GM19240 (cell line): Measurements from ENCODE around the gene IFNL2.
"Not testable (repeated sequence)": the region's sequence is repeated elsewhere in the genome, so short reads cannot be mapped to it uniquely, and the experiment has no call there.

Source experiments
- DNase-seq: peaks from one replicate; pipeline ENCODE4 v3.0.0; 2011; ENCODE audit warnings: low spot score; ENCODE audit not compliant: insufficient read length

The IFNL2 gene

GRCh38 chr19:39252458-39252857, 15.7 kb upstream of the IFNL2 start:
- DNase-seq: no peak

DNA sequence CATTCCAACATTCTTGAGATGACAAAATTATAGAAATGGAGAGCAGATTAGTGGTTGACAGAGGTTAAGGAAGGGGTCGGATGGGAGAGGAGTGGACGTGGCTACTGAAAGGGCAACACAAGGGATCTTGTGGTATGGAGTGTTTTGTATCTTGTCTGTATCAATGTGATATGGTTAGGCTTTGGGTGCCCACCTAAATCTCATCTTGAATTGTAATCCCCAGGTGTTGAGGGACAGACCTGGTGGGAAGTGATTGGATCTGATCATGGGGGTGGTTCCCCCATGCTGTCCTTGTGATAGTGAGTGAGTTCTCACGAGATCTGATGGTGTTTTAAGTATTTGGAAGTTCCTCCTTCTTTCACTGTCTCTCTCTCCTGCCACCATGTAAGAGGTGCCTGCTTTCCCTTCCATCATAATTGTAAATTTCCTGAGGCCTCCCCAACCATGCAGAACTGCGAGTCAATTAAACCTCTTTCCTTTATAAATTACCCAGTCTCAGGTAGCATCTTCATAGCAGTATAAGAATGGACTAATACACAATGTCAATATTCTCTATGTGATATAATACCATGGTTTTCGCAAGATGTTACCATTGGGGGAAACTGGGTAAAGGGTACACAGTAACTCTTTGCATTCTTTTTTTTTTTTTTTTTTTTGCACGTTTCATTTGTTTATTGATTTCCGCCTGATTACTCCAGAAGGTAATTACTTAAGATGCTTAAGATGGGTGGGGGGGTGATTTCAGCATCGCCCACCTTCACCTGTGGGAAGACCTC, 14.6 kb upstream of the IFNL2 start:
- DNase-seq: no peak

GRCh38 chr19:39254531-39255345, 13.5 kb upstream of the IFNL2 start:
- no peak for DNase-seq

- no peak for DNase-seq
Observed at GRCh38 chr19:39257227-39257626, 11.0 kb upstream of the IFNL2 start.

DNA sequence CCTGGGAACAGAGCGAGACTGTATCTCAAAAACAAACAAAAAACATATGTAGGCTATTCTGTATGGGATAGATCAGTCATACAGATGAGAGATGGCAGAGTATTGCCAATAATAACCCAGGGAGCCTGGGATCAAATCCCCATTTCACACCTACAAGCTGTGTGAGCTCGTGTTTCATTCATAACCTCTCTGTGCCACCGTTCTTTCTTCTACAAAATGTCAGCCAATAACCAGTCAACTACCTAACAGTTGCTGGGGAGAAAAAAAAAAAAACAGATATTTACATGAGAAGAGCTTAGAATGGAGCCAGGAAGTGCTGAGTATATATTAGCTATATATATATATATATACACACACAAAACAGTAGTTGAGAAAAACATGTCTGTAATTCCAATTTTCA, 6.5 kb upstream of the IFNL2 start:
- no peak for DNase-seq

DNA sequence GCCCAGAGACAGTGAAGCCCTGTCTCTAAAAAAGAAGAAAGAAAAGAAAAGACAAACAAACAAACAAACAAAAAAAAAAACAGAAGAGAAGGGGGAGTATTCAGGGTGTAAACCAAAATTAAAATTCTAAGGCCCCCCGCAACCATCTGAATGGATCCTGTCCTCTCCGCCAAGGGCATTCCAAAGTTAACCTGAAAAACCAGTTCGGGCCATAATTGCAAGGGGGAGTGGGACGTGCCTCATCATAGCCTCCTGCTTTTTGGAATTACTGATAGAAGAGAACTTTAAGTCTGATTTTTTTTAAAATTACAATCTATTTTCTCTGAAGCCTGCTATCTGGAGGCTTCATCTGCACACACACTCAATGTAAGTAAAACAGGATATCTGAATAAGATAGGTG, 5.7 kb upstream of the IFNL2 start:
- DNase-seq: no peak

DNA sequence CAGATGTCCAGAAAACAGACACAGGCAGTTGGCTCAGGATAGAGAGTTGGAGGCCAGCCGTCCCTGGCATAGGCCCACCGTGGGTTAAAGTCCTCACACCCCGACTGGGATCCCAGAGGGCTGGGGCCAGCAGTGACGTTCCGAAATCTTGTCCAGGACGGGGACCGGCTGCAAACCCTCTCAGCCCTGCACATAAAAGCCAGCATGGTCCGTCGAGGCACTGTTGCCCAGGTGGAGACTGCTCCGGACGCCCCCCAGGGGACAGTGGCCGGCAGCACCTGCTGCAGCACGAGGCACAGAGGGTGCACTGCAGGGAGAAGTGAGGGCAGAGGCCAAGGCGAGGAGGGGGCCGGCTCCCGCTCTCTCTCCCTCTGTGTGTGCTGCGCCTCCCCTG, 4.3 kb upstream of the IFNL2 start:
- no peak for DNase-seq

- DNase-seq: no peak
Observed at GRCh38 chr19:39264306-39265290, 3.6 kb upstream of the IFNL2 start.

- DNase-seq: no peak
Observed at GRCh38 chr19:39265321-39265916, 2.8 kb upstream of the IFNL2 start.

- DNase-seq: not testable (repeated sequence)
Observed at GRCh38 chr19:39268531-39269223, 481 bp downstream of the IFNL2 start.

GRCh38 chr19:39269369-39269768, 1.2 kb downstream of the IFNL2 start:
- DNase-seq: not testable (repeated sequence)

GRCh38 chr19:39270036-39270871, 2.1 kb downstream of the IFNL2 start:
- no peak for DNase-seq

GRCh38 chr19:39273859-39274258, 5.7 kb downstream of the IFNL2 start:
- not testable (repeated sequence) for DNase-seq

DNA sequence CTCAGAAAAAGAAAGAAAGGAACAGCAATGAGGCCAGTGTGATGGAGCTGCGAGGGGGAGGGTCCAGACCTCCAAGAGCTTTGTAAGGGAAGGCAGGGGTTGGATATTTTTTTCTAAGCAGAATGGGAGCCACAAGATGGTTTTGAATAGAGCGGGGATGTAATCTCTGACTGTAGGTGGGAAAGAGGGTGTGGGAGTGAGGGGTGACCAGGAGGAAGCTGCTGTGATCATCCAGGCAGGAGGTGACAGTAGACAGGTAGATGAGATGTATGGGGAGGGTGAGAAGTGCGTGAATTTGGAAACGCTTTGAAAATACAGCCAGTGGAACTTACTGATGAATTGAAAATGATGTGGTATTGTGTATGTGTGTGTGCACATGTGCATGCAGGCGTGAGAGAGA, 7.4 kb downstream of the IFNL2 start:
- no peak for DNase-seq

DNA sequence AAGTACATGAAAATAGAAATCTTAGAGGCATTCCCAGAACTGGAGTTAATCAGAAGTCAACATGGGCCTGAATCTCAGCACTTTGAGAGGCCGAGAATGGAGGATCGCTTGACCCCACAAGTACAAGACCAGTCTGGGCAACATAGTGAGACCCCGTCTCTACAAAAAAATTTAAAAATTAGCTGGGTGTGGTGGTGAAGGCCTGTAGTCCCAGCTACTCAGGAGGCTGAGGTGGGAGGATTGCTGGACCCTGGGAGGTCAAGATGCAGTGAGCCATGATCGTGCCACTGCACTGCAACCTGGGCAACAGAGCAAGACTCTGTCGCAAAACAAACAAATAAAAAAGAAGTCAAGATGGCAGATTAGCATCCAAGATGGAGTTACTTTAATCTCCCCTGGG, 8.5 kb downstream of the IFNL2 start:
- DNase-seq: no peak

- DNase-seq: no peak
Observed at GRCh38 chr19:39277598-39277997, 9.4 kb downstream of the IFNL2 start.

DNA sequence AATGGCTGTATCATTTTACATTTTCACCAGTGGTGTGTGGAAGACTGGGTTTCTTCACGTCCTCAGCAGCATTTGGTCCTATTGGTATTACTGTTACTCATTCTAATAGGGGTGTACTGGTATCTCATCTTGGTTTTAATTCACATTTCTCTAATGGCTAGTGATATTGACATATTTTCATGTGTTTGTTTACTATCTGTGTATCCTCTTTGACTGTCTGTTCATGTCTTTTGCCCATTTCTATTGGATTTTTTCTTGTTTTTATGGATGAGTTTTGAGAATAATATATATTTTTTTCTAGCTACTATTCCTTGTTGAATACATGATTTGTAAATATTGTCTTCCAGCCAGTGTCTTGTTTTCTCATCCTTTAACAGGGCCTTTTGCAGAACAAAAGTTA, 13.8 kb downstream of the IFNL2 start:
- DNase-seq: no peak

- no peak for DNase-seq
Observed at GRCh38 chr19:39284032-39284431, 15.8 kb downstream of the IFNL2 start.

GRCh38 chr19:39293394-39293793, 25.2 kb downstream of the IFNL2 start:
- no peak for DNase-seq
